ENCODE measurements around the gene APOBEC4. TPM values are rescaled to one million over a fixed set of nuclear protein-coding genes. Genes with fewer than 3 reads are reported as not detected.

APOBEC4 gene
- total RNA-seq, 1 experiment from 2014 or later, result not detected

- Histone ChIP-seq H3K9me3 (ENCODE audit: low read length) (no peaks in the 10 kb centered on the region), H3K4me3 (ENCODE audit: low read length) (peak overlapping the region; percentile 17; the same call in 1 of the 2 replicates), H3K4me2 (ENCODE audit: low read depth, low read length, poor library complexity, severe bottlenecking) (peak overlapping the region; percentile 57), H3K27ac (ENCODE audit: low read length) (no peak overlapping the region), H4K20me1 (ENCODE audit: insufficient read depth, low read depth, low read length) (no peaks in the 10 kb centered on the region), H3K9ac (ENCODE audit: low read length) (peak overlapping the region; percentile 25), H2AFZ (ENCODE audit: low read length) (peak overlapping the region; percentile 47), H3K36me3 (ENCODE audit: insufficient read depth, low read length) (no peaks in the 10 kb centered on the region), H3K27me3 (ENCODE audit: low read length) (no peaks in the 10 kb centered on the region), H3K9me2 (replicated peaks; ENCODE audit: insufficient read depth, low read length) (no peaks in the 10 kb centered on the region), H3K4me1 (ENCODE audit: low read length) (peaks cover 36% of the 10 kb centered on the region), H3K79me2 (ENCODE audit: low read length) (no peaks in the 10 kb centered on the region)
- DNase-seq, result no peak
Measured at GRCh38 chr1:183609759-183610452, 43.2 kb downstream of the APOBEC4 start.

- Histone ChIP-seq H3K27me3 (ENCODE audit: low read length) (no peaks in the 10 kb centered on the region), H3K9ac (ENCODE audit: low read length) (peak overlapping the region; percentile 25), H3K27ac (ENCODE audit: low read length) (no peak overlapping the region), H3K9me3 (ENCODE audit: low read length) (no peaks in the 10 kb centered on the region), H3K79me2 (ENCODE audit: low read length) (no peaks in the 10 kb centered on the region), H3K4me1 (ENCODE audit: low read length) (peaks cover 41% of the 10 kb centered on the region), H3K9me2 (replicated peaks; ENCODE audit: insufficient read depth, low read length) (no peaks in the 10 kb centered on the region), H2AFZ (ENCODE audit: low read length) (peak overlapping the region; percentile 47), H3K4me2 (ENCODE audit: low read depth, low read length, poor library complexity, severe bottlenecking) (peak overlapping the region; percentile 57), H3K36me3 (ENCODE audit: insufficient read depth, low read length) (no peaks in the 10 kb centered on the region), H4K20me1 (ENCODE audit: insufficient read depth, low read depth, low read length) (no peaks in the 10 kb centered on the region), H3K4me3 (ENCODE audit: low read length) (peak overlapping the region; percentile 17; the same call in 1 of the 2 replicates)
- peak; percentile 87 for DNase-seq
Measured at GRCh38 chr1:183609313-183609712, 43.8 kb downstream of the APOBEC4 start.

- H3K9me3 ChIP-seq (ENCODE audit: low read length), result no peaks in the 10 kb centered on the region
- H3K9me2 ChIP-seq (replicated peaks; ENCODE audit: insufficient read depth, low read length), result no peaks in the 10 kb centered on the region
- H3K27me3 ChIP-seq (ENCODE audit: low read length), result no peaks in the 10 kb centered on the region
- no peak overlapping the region for H3K4me2 ChIP-seq (ENCODE audit: low read depth, low read length, poor library complexity, severe bottlenecking)
- H3K9ac ChIP-seq (ENCODE audit: low read length), result no peak overlapping the region
- H2AFZ ChIP-seq (ENCODE audit: low read length), result peak overlapping the region; percentile 54; the same call in 1 of the 2 replicates
- H3K79me2 ChIP-seq (ENCODE audit: low read length), result no peaks in the 10 kb centered on the region
- peaks cover 41% of the 10 kb centered on the region for H3K4me1 ChIP-seq (ENCODE audit: low read length)
- DNase-seq, result peak; percentile 51
- H3K27ac ChIP-seq (ENCODE audit: low read length), result 0 out of 2 replicates have a peak overlapping the region, but pooled peaks have one; percentile 6
- H4K20me1 ChIP-seq (ENCODE audit: insufficient read depth, low read depth, low read length), result no peaks in the 10 kb centered on the region
- H3K4me3 ChIP-seq (ENCODE audit: low read length), result no peak overlapping the region
- no peaks in the 10 kb centered on the region for H3K36me3 ChIP-seq (ENCODE audit: insufficient read depth, low read length)
Measured at GRCh38 chr1:183607322-183607980, 45.7 kb downstream of the APOBEC4 start.

- no peak overlapping the region for H3K27ac ChIP-seq (ENCODE audit: low read length)
- H4K20me1 ChIP-seq (ENCODE audit: insufficient read depth, low read depth, low read length), result no peaks in the 10 kb centered on the region
- H3K9me3 ChIP-seq (ENCODE audit: low read length), result no peaks in the 10 kb centered on the region
- no peak overlapping the region for H2AFZ ChIP-seq (ENCODE audit: low read length)
- no peaks in the 10 kb centered on the region for H3K27me3 ChIP-seq (ENCODE audit: low read length)
- H3K9me2 ChIP-seq (replicated peaks; ENCODE audit: insufficient read depth, low read length), result no peaks in the 10 kb centered on the region
- no peaks in the 10 kb centered on the region for H3K36me3 ChIP-seq (ENCODE audit: insufficient read depth, low read length)
- no peak for DNase-seq
- H3K9ac ChIP-seq (ENCODE audit: low read length), result no peak overlapping the region
- H3K4me2 ChIP-seq (ENCODE audit: low read depth, low read length, poor library complexity, severe bottlenecking), result no peak overlapping the region
- no peak overlapping the region for H3K4me3 ChIP-seq (ENCODE audit: low read length)
- no peaks in the 10 kb centered on the region for H3K79me2 ChIP-seq (ENCODE audit: low read length)
- H3K4me1 ChIP-seq (ENCODE audit: low read length), result peaks cover 41% of the 10 kb centered on the region
Measured at GRCh38 chr1:183605904-183606303, 47.2 kb downstream of the APOBEC4 start.

GRCh38 chr1:183604815-183605214 lies 48.3 kb downstream of the APOBEC4 start:
- no peak for DNase-seq
- H3K27ac ChIP-seq (ENCODE audit: low read length), result no peak overlapping the region
- H2AFZ ChIP-seq (ENCODE audit: low read length), result peak overlapping the region; percentile 62
- H3K4me2 ChIP-seq (ENCODE audit: low read depth, low read length, poor library complexity, severe bottlenecking), result no peak overlapping the region
- H3K9ac ChIP-seq (ENCODE audit: low read length), result no peak overlapping the region
- H3K4me1 ChIP-seq (ENCODE audit: low read length), result peaks cover 38% of the 10 kb centered on the region
- no peaks in the 10 kb centered on the region for H3K9me2 ChIP-seq (replicated peaks; ENCODE audit: insufficient read depth, low read length)
- H3K27me3 ChIP-seq (ENCODE audit: low read length), result no peaks in the 10 kb centered on the region
- H3K4me3 ChIP-seq (ENCODE audit: low read length), result no peak overlapping the region
- H3K9me3 ChIP-seq (ENCODE audit: low read length), result no peaks in the 10 kb centered on the region
- H3K79me2 ChIP-seq (ENCODE audit: low read length), result no peaks in the 10 kb centered on the region
- no peaks in the 10 kb centered on the region for H4K20me1 ChIP-seq (ENCODE audit: insufficient read depth, low read depth, low read length)
- H3K36me3 ChIP-seq (ENCODE audit: insufficient read depth, low read length), result no peaks in the 10 kb centered on the region

GRCh38 chr1:183604038-183604808 lies 48.9 kb downstream of the APOBEC4 start:
- Histone ChIP-seq H3K4me1 (ENCODE audit: low read length) (peaks cover 32% of the 10 kb centered on the region), H3K27ac (ENCODE audit: low read length) (no peak overlapping the region)

GRCh38 chr1:183602510-183602909 lies 50.6 kb downstream of the APOBEC4 start:
- H3K4me3 ChIP-seq (ENCODE audit: low read length), result no peak overlapping the region
- H3K36me3 ChIP-seq (ENCODE audit: insufficient read depth, low read length), result no peaks in the 10 kb centered on the region
- no peak overlapping the region for H3K4me2 ChIP-seq (ENCODE audit: low read depth, low read length, poor library complexity, severe bottlenecking)
- H3K9me3 ChIP-seq (ENCODE audit: low read length), result no peaks in the 10 kb centered on the region
- DNase-seq, result no peak
- no peaks in the 10 kb centered on the region for H3K79me2 ChIP-seq (ENCODE audit: low read length)
- no peak overlapping the region for H3K27ac ChIP-seq (ENCODE audit: low read length)
- H3K9ac ChIP-seq (ENCODE audit: low read length), result no peak overlapping the region
- H4K20me1 ChIP-seq (ENCODE audit: insufficient read depth, low read depth, low read length), result no peaks in the 10 kb centered on the region
- H3K4me1 ChIP-seq (ENCODE audit: low read length), result peaks cover 15% of the 10 kb centered on the region
- H3K9me2 ChIP-seq (replicated peaks; ENCODE audit: insufficient read depth, low read length), result no peaks in the 10 kb centered on the region
- H3K27me3 ChIP-seq (ENCODE audit: low read length), result no peaks in the 10 kb centered on the region
- no peak overlapping the region for H2AFZ ChIP-seq (ENCODE audit: low read length)

More at GRCh38 chr1:183604038-183604808, 48.9 kb downstream of the APOBEC4 start:
- peak overlapping the region; percentile 62 for H2AFZ ChIP-seq (ENCODE audit: low read length)
- DNase-seq, result no peak
- no peaks in the 10 kb centered on the region for H3K9me2 ChIP-seq (replicated peaks; ENCODE audit: insufficient read depth, low read length)
- H3K4me2 ChIP-seq (ENCODE audit: low read depth, low read length, poor library complexity, severe bottlenecking), result no peak overlapping the region
- H3K36me3 ChIP-seq (ENCODE audit: insufficient read depth, low read length), result no peaks in the 10 kb centered on the region
- no peaks in the 10 kb centered on the region for H3K9me3 ChIP-seq (ENCODE audit: low read length)
- H3K79me2 ChIP-seq (ENCODE audit: low read length), result no peaks in the 10 kb centered on the region
- H3K9ac ChIP-seq (ENCODE audit: low read length), result no peak overlapping the region
- no peaks in the 10 kb centered on the region for H3K27me3 ChIP-seq (ENCODE audit: low read length)
- H3K4me3 ChIP-seq (ENCODE audit: low read length), result no peak overlapping the region
- no peaks in the 10 kb centered on the region for H4K20me1 ChIP-seq (ENCODE audit: insufficient read depth, low read depth, low read length)

GRCh38 chr1:183600634-183601033 lies 52.5 kb downstream of the APOBEC4 start:
- H3K27me3 ChIP-seq (ENCODE audit: low read length), result no peaks in the 10 kb centered on the region
- no peak overlapping the region for H3K4me2 ChIP-seq (ENCODE audit: low read depth, low read length, poor library complexity, severe bottlenecking)
- no peak overlapping the region for H3K9ac ChIP-seq (ENCODE audit: low read length)
- DNase-seq, result no peak
- H3K9me2 ChIP-seq (replicated peaks; ENCODE audit: insufficient read depth, low read length), result no peaks in the 10 kb centered on the region
- no peaks in the 10 kb centered on the region for H3K79me2 ChIP-seq (ENCODE audit: low read length)
- H2AFZ ChIP-seq (ENCODE audit: low read length), result no peak overlapping the region
- no peak overlapping the region for H3K27ac ChIP-seq (ENCODE audit: low read length)
- peaks cover 10% of the 10 kb centered on the region for H3K4me1 ChIP-seq (ENCODE audit: low read length)
- H3K9me3 ChIP-seq (ENCODE audit: low read length), result no peaks in the 10 kb centered on the region
- H3K36me3 ChIP-seq (ENCODE audit: insufficient read depth, low read length), result no peaks in the 10 kb centered on the region
- H4K20me1 ChIP-seq (ENCODE audit: insufficient read depth, low read depth, low read length), result no peaks in the 10 kb centered on the region
- H3K4me3 ChIP-seq (ENCODE audit: low read length), result no peak overlapping the region
